ENCODE results near the gene IL4I1.

GRCh38 chr19:49866933-49867782, 29.5 kb downstream of the IL4I1 start, which contains the start of gene PNKP:
- TF ChIP-seq CTCF (IDR thresholded peaks at IDR 0.05 in 4 of 5, conservative IDR thresholded peaks at IDR 0.05 in 1 of 5) (no peak), POLR2A (IDR thresholded peaks at IDR 0.05) (peak; percentile 69 to 72)
